NB4 (cell line): ENCODE data around the gene WRAP73.

Source experiments
- DNase-seq: peaks from one replicate; pipeline ENCODE4 v3.0.0; 2010; ENCODE audit warnings: low read depth
- H3K4me3 ChIP-seq: one replicate; pipeline ENCODE4 v1.5.1; 2011; ENCODE audit warnings: mild to moderate bottlenecking, low read depth, low read length, moderate library complexity
- CTCF ChIP-seq: IDR thresholded peaks from one replicate; pipeline ENCODE4 v1.5.1; 2012; ENCODE audit warnings: low read depth, low read length
- MYC ChIP-seq: IDR thresholded peaks from 2 replicates; pipeline ENCODE4 v1.6.1; 2011; ENCODE audit warnings: low read depth, low read length
- POLR2A ChIP-seq: IDR thresholded peaks from 2 replicates; pipeline ENCODE4 v1.6.1; 2011; ENCODE audit warnings: mild to moderate bottlenecking; ENCODE audit not compliant: insufficient read length; ENCODE audit errors: extremely low read depth
- TF ChIP-seq, protein P1 (sequence below): IDR thresholded peaks from 2 replicates; pipeline ENCODE4 v1.6.1; 2011; ENCODE audit warnings: low read depth, low read length

Gene WRAP73

GRCh38 chr1:3600354-3600753 is 49.5 kb downstream of the WRAP73 start:
- TF ChIP-seq POLR2A (no peak), MYC (no peak), CTCF (no peak)
- TF ChIP-seq, protein P1, sequence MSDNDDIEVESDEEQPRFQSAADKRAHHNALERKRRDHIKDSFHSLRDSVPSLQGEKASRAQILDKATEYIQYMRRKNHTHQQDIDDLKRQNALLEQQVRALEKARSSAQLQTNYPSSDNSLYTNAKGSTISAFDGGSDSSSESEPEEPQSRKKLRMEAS: no peak
- DNase-seq: no peak
- no peak overlapping the region for H3K4me3 ChIP-seq

GRCh38 chr1:3599816-3600215 is 50.1 kb downstream of the WRAP73 start:
- DNase-seq: peak; percentile 41
- no peak overlapping the region for H3K4me3 ChIP-seq
- TF ChIP-seq, protein P1: no peak
- no peak for TF ChIP-seq MYC
- TF ChIP-seq POLR2A: no peak
- no peak for TF ChIP-seq CTCF

GRCh38 chr1:3599286-3599811 is 50.6 kb downstream of the WRAP73 start:
- no peak for DNase-seq
- no peak for TF ChIP-seq MYC
- TF ChIP-seq CTCF: no peak
- no peak for TF ChIP-seq POLR2A
- TF ChIP-seq, protein P1: no peak
- no peak overlapping the region for H3K4me3 ChIP-seq

- H3K4me3 ChIP-seq: no peak overlapping the region
- TF ChIP-seq MYC: no peak
- no peak for TF ChIP-seq POLR2A
- TF ChIP-seq CTCF: no peak
- TF ChIP-seq, protein P1: no peak
- DNase-seq: no peak
Observed at GRCh38 chr1:3598522-3599285, 51.2 kb downstream of the WRAP73 start.

DNA sequence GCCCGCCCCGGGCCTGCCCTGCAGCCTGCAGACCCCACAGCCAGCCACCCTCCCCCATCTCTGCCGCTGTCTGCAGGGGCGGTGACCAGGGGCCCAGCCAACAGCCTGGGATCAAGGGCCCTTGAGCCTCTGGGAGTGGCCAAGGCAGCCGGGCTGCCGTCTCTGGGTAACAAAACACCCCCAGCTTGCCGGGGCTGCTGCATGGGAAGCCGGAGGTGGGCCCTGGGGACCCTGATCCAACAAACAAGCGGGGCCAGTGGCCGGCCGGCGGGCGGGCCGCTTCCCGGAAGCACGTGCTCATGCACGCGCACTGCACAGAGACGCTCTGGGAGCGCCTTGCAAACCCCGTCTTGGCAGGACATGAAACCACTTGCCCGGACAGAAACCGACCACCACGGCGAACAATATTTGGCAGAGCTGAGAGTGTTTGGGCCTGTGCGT is 51.8 kb downstream of the WRAP73 start:
- DNase-seq: no peak
- H3K4me3 ChIP-seq: no peak overlapping the region
- TF ChIP-seq, protein P1: peak; percentile 88
- peak; percentile 27 for TF ChIP-seq MYC
- no peak for TF ChIP-seq CTCF
- no peak for TF ChIP-seq POLR2A
